Upper lobe of left lung (tissue), 6 donors: ENCODE measurements around the gene LHCGR. TPM values are rescaled to one million over a fixed set of nuclear protein-coding genes. Genes with fewer than 3 reads are reported as not detected.

Source experiments
- ATAC-seq, 2 donors: fragments of 200-7000 bp; cut with Tn5 transposase; one replicate each; pipeline ENCODE4 v1.9.1; 2022; ENCODE audit warnings: mild to moderate bottlenecking in 2 of 2, moderate library complexity in 2 of 2; ENCODE audit not compliant: low FRiP score in 2 of 2
- DNase-seq, 2 donors: peaks; one replicate each; pipeline ENCODE4 v3.0.0-alpha.2; 2019 to 2020
- H3K27ac ChIP-seq, 4 donors: fragments of 200-600 bp; sonication (generic); one replicate each; pipeline ENCODE4 v1.5.1; 2016 to 2019
- H3K27me3 ChIP-seq, 4 donors: fragments of 200-600 bp; sonication (generic); one replicate each; pipeline ENCODE4 v1.5.1; 2017 to 2019
- H3K36me3 ChIP-seq, 4 donors: fragments of 200-600 bp; sonication (generic); one replicate each; pipeline ENCODE4 v1.5.1; 2016 to 2019
- H3K4me1 ChIP-seq, 4 donors: fragments of 200-600 bp; sonication (generic); one replicate each; pipeline ENCODE4 v1.5.1; 2018 to 2019
- H3K4me3 ChIP-seq, 4 donors: fragments of 200-600 bp; sonication (generic); one replicate each; pipeline ENCODE4 v1.5.1; 2017 to 2019; ENCODE audit warnings: mild to moderate bottlenecking in 2 of 4, moderate library complexity in 1 of 4
- H3K9me3 ChIP-seq, 4 donors: fragments of 200-600 bp; sonication (generic); one replicate each; pipeline ENCODE4 v1.5.1; 2018 to 2019
- CTCF ChIP-seq, 6 experiments: fragments of 450-650 bp in 4 of 6; fragments of 200-600 bp in 2 of 6; sonication (generic) in 2 of 6; IDR thresholded peaks; one replicate each; pipeline ENCODE4 v1.5.1; 2016 to 2019; ENCODE audit warnings: antibody characterized with exemption in 6 of 6
- EP300 ChIP-seq, 4 donors: sonication (generic); formaldehyde crosslinking; IDR thresholded peaks; one replicate each; pipeline ENCODE4 v1.5.1; 2017; ENCODE audit warnings: antibody characterized with exemption in 4 of 4, control low read depth in 2 of 4
- POLR2A ChIP-seq, 4 donors: fragments of 450-650 bp; IDR thresholded peaks; one replicate each; pipeline ENCODE4 v1.5.1; 2016 to 2017; ENCODE audit warnings: antibody characterized with exemption in 4 of 4, mild to moderate bottlenecking in 2 of 4
- POLR2AphosphoS5 ChIP-seq, 2 donors: sonication (generic); formaldehyde crosslinking; IDR thresholded peaks; one replicate each; pipeline ENCODE4 v1.5.1; 2017; ENCODE audit warnings: antibody characterized with exemption in 2 of 2
- whole genome bisulfite sequencing, 2 donors: methylation state at CpG; one replicate each; pipeline ENCODE4 v1.1.5; 2017 to 2018; 5-methylcytosine and 5-hydroxymethylcytosine counted together
- total RNA-seq, 6 donors: library from RNA; depleted of rRNA in 4 of 6; stranded (reverse); fragments of >200 nt in 4 of 6; gene quantifications; one replicate each; pipeline versions ENCODE4 v1.1.0 to v1.2.1, GENCODE V29; 2016 to 2021
- donor health status: DM: no; HTN: no; CAD: no; lungs with moderate emphysema.
- donor health status: DM: no; HTN: yes; CAD: no; lungs with severe emphysema.

Gene LHCGR
- total RNA-seq, 6 donors from 2014 or later = 0.72 TPM; not detected in 5

- ATAC-seq = no peak
These were observed 59.5 kb downstream of the LHCGR start for GRCh38 chr2:48695991-48696390.

DNA sequence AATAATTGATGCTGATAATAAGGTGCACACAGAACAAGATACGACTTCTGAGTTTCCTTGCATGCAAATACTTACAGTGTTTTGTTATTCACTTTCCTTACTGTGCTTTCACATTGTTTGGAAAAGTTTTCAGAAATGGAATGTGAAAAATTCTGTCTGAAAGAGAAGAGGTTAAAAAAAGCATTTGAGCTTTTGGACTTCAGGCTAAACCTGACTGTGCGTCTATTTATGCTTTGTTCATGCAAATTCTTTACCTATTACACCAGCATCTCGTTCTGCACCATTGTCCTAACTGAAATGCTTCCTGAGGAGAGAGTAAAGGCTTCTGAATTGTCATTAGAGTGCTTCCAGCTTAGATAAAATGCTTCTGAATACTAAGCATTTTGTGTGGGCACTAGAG, 61.4 kb downstream of the LHCGR start:
- no peak overlapping the region for H3K4me3 ChIP-seq
- TF ChIP-seq EP300 (IDR thresholded peaks at IDR 0.05) (no peak), POLR2AphosphoS5 (IDR thresholded peaks at IDR 0.05) (no peak), CTCF (IDR thresholded peaks at IDR 0.05) (no peak)
- no peaks in the 10 kb centered on the region for H3K4me1 ChIP-seq
- no peaks in the 10 kb centered on the region for H3K36me3 ChIP-seq
- no peaks in the 10 kb centered on the region for H3K27me3 ChIP-seq
- H3K9me3 ChIP-seq = no peaks in the 10 kb centered on the region
- DNase-seq = no peak
- ATAC-seq = no peak
- 44 to 48% methylated on average over 3 of the region's 3 CpGs for WGBS, 2 donors
- no peak overlapping the region for H3K27ac ChIP-seq

More at GRCh38 chr2:48695991-48696390, 59.5 kb downstream of the LHCGR start:
- H3K4me3 ChIP-seq = no peak overlapping the region
- no peak overlapping the region for H3K27ac ChIP-seq
- H3K36me3 ChIP-seq = no peaks in the 10 kb centered on the region
- no peak for DNase-seq
- H3K9me3 ChIP-seq = no peaks in the 10 kb centered on the region
- no peaks in the 10 kb centered on the region for H3K27me3 ChIP-seq
- no peaks in the 10 kb centered on the region for H3K4me1 ChIP-seq
- TF ChIP-seq POLR2AphosphoS5 (IDR thresholded peaks at IDR 0.05) = no peak
- no peak for TF ChIP-seq CTCF (IDR thresholded peaks at IDR 0.05)
- no peak for TF ChIP-seq EP300 (IDR thresholded peaks at IDR 0.05)
- TF ChIP-seq POLR2A (IDR thresholded peaks at IDR 0.05) = no peak

DNA sequence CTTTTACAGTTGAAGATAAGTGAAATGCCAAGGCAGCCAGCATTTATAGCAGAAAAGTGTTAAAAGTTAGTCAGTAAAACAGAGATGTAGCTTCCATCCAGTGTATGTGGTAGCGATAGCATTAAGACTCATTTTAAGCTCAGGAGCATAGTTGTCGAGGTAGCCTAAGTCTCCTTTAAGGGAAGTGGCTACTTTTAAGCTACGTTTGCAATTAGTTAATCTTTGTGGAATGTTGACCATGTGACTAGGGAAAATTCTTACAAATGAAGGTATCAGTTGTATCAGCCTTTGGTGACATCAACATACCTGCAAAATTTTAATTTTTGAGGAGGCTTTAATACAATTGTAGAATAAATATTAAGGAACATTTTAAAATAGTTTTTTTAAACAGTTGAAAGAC, 61.9 kb downstream of the LHCGR start:
- no peaks in the 10 kb centered on the region for H3K27me3 ChIP-seq
- no peaks in the 10 kb centered on the region for H3K36me3 ChIP-seq
- TF ChIP-seq EP300 (IDR thresholded peaks at IDR 0.05) = no peak
- TF ChIP-seq POLR2A (IDR thresholded peaks at IDR 0.05) = no peak
- no peak for TF ChIP-seq CTCF (IDR thresholded peaks at IDR 0.05)
- no peak for TF ChIP-seq POLR2AphosphoS5 (IDR thresholded peaks at IDR 0.05)
- no peaks in the 10 kb centered on the region for H3K4me1 ChIP-seq
- WGBS, 2 donors = 59 to 63% methylated on average over 3 of the region's 3 CpGs
- no peaks in the 10 kb centered on the region for H3K9me3 ChIP-seq
- no peak overlapping the region for H3K4me3 ChIP-seq
- no peak overlapping the region for H3K27ac ChIP-seq
- DNase-seq (no peak), ATAC-seq (no peak)

DNA sequence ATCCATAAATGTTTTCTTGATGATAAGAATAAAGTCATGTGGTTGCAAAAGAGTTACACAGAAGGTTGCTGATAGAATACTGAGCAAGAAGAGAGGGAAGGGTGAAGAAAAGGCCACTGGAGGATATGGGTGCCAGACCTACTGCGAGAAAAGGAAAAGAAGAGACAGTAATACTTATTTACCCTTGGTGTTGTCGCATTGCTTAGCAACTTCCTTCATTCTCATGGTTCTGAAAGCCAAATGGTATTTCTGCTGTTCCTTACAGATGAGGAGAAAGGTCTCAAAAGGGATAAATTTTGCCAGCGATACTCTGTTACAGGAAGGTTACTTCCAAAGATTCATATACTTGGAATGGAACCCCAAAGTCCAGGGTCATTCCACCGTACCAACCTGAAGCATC, 62.5 kb downstream of the LHCGR start:
- Histone ChIP-seq H3K4me3 (no peak overlapping the region), H3K9me3 (no peaks in the 10 kb centered on the region), H3K4me1 (no peaks in the 10 kb centered on the region), H3K27ac (no peak overlapping the region), H3K27me3 (no peaks in the 10 kb centered on the region), H3K36me3 (no peaks in the 10 kb centered on the region)
- TF ChIP-seq CTCF (IDR thresholded peaks at IDR 0.05) (no peak), POLR2A (IDR thresholded peaks at IDR 0.05) (no peak), EP300 (IDR thresholded peaks at IDR 0.05) (no peak), POLR2AphosphoS5 (IDR thresholded peaks at IDR 0.05) (no peak)
- ATAC-seq = no peak
- DNase-seq = no peak
- WGBS, 2 donors = 84 to 89% methylated on average over 4 of the region's 4 CpGs

- Histone ChIP-seq H3K9me3 (no peaks in the 10 kb centered on the region), H3K27me3 (no peaks in the 10 kb centered on the region), H3K27ac (no peak overlapping the region), H3K4me1 (no peaks in the 10 kb centered on the region), H3K4me3 (no peak overlapping the region), H3K36me3 (no peaks in the 10 kb centered on the region)
- ATAC-seq (no peak), DNase-seq (no peak)
- WGBS, 2 donors = 83 to 87% methylated on average over 3 of the region's 3 CpGs
- TF ChIP-seq POLR2AphosphoS5 (IDR thresholded peaks at IDR 0.05) (no peak), POLR2A (IDR thresholded peaks at IDR 0.05) (no peak), EP300 (IDR thresholded peaks at IDR 0.05) (no peak), CTCF (IDR thresholded peaks at IDR 0.05) (no peak)
These were observed 63.4 kb downstream of the LHCGR start for GRCh38 chr2:48691935-48692691.
